GM12878 (cell line): ENCODE data around the gene CCNY. TPM values are rescaled to one million over a fixed set of nuclear protein-coding genes. Genes with fewer than 3 reads are reported as not detected.

ENCODE experiments used
- BCL3 ChIP-seq: IDR thresholded peaks from 2 replicates; pipeline ENCODE4 v1.6.1; 2011; ENCODE audit warnings: borderline replicate concordance, low read depth, mild to moderate bottlenecking, moderate library complexity, low read length; ENCODE audit not compliant: insufficient read depth, poor library complexity, severe bottlenecking
- CBX5 ChIP-seq: sonication (generic); IDR thresholded peaks from 2 replicates; pipeline ENCODE4 v1.6.1; 2016; ENCODE audit warnings: low read depth, moderate library complexity, mild to moderate bottlenecking, inconsistent platforms
- CREB1 ChIP-seq: IDR thresholded peaks from 2 replicates; pipeline ENCODE4 v1.6.1; 2012; ENCODE audit warnings: low read depth, mild to moderate bottlenecking, inconsistent platforms
- CUX1 ChIP-seq: IDR thresholded peaks from 2 replicates; pipeline ENCODE4 v1.6.1; 2012; ENCODE audit warnings: improper control_type of control experiment, low read depth, low read length; ENCODE audit not compliant: insufficient replicate concordance
- EP300 ChIP-seq, 2 experiments: fragments of 150-350 bp in 1 of 2; IDR thresholded peaks; 2 replicates each; pipeline ENCODE4 v1.6.1; 2011 to 2012; ENCODE audit warnings: low read depth in 2 of 2, low read length in 2 of 2, borderline replicate concordance in 1 of 2, improper control_type of control experiment in 1 of 2, inconsistent platforms in 1 of 2; ENCODE audit not compliant: control insufficient read depth in 1 of 2
- ESRRA ChIP-seq: IDR thresholded peaks from 2 replicates; pipeline ENCODE4 v1.6.1; 2012; ENCODE audit warnings: mild to moderate bottlenecking, low read length, improper control_type of control experiment
- MEF2B ChIP-seq: fragments of 450-650 bp; IDR thresholded peaks from 2 replicates; pipeline ENCODE4 v1.6.1; 2018; ENCODE audit warnings: mild to moderate bottlenecking, moderate library complexity; ENCODE audit not compliant: partially characterized antibody, poor library complexity, severe bottlenecking
- PML ChIP-seq: IDR thresholded peaks from 2 replicates; pipeline ENCODE4 v1.6.1; 2012; ENCODE audit warnings: low read length, inconsistent platforms
- RELA ChIP-seq: fragments of 450-650 bp; IDR thresholded peaks from 2 replicates; pipeline ENCODE4 v1.8.0; 2014; ENCODE audit warnings: borderline replicate concordance; ENCODE audit not compliant: partially characterized antibody
- STAT3 ChIP-seq: IDR thresholded peaks from 2 replicates; pipeline ENCODE4 v1.6.1; 2011; ENCODE audit warnings: low read depth, low read length, improper control_type of control experiment
- YY1 ChIP-seq: IDR thresholded peaks from 2 replicates; pipeline ENCODE4 v1.6.1; 2011; ENCODE audit warnings: low read depth, mild to moderate bottlenecking, low read length
- ZNF622 ChIP-seq: fragments of 450-650 bp; IDR thresholded peaks from 2 replicates; pipeline ENCODE4 v1.6.1; 2017; ENCODE audit warnings: mild to moderate bottlenecking, inconsistent platforms
- polyA plus RNA-seq, 11 experiments: library from polyadenylated mRNA; depleted of rRNA in 4 of 11; unstranded in 6 of 11; stranded (reverse) in 5 of 11; fragments of >200 nt; fragmentation: Nextera tagmentation in 4 of 11; fragmentation: Illumina TruSeq in 1 of 11; extraction: Ambion mirVana in 4 of 11; extraction: Trizol in 1 of 11; gene quantifications; 1 replicate in 1 of 11; 2 replicates in 10 of 11; pipeline versions ENCODE4 v1.2.1 to v1.2.3, GENCODE V29; 2011 to 2016; ENCODE audit warnings: inconsistent platforms in 2 of 11, missing spikeins in 2 of 11, low read depth in 1 of 11
- total RNA-seq, 4 experiments: library from RNA; depleted of rRNA in 3 of 4; stranded (reverse); fragments of >200 nt in 3 of 4; fragmentation: Illumina TruSeq in 1 of 4; extraction: Trizol in 1 of 4; gene quantifications; 2 replicates each; pipeline versions ENCODE4 v1.2.1 to v1.2.3, GENCODE V29; 2013 to 2021
- TF ChIP-seq, protein P1 (sequence below): fragments of 450-650 bp; IDR thresholded peaks from 2 replicates; pipeline ENCODE4 v1.6.1; 2018; ENCODE audit warnings: mild to moderate bottlenecking, low read depth, moderate library complexity; ENCODE audit not compliant: partially characterized antibody
- TF ChIP-seq, protein P2 (sequence below): fragments of 450-650 bp; IDR thresholded peaks from 2 replicates; pipeline ENCODE4 v1.6.1; 2017; ENCODE audit warnings: low read depth, mild to moderate bottlenecking, moderate library complexity

Gene CCNY
- total and polyA plus RNA-seq, 10 of the 15 experiments (the other 5 are each of a cell fraction or from before 2014, with no cell fraction given) = 3.6 to 50.0 (median 26.1) TPM

DNA sequence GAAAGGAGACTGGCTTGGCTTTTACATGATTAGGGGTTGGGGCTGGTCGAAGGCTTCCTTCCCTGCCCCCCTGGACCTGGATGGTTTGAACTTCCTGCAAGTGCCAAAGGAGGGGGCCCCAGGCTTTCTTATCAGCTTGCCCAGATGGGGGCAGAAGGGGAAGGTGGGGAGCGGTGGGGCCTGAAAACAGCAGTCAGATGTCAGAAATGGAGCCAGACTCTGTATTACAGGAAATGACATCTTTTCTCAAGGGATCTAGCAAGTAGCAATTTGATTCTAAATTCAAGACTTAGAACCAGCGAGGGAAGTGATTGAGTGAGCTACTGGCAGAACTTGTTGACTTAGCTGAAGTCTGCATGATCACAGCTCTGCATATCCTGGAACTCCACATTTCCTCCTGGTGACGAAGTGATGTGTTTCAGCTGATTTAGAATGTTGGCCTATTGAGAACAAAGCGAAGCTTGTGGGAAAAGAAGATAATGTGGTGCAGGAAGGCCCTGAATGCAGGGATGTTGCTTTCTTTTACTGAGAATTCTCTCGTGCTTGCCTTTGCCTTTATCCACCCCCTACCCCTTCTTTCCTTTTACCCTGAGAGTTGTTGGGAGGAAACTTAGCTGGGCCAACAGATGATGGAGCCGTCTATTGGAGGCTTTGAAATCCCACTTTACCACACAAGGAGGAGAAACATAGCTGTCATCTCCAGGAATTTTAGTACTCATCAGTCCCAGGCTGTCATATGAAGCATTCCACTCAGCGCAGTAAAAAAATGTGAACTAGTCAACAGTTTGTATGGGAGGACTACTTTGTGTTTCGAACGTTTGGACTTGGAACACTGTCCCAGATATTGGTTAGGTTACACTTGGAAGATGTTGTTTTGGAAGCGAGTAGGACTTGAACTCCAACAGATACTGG lies 43.2 kb downstream of the CCNY start (continued):
- TF ChIP-seq, protein P1, sequence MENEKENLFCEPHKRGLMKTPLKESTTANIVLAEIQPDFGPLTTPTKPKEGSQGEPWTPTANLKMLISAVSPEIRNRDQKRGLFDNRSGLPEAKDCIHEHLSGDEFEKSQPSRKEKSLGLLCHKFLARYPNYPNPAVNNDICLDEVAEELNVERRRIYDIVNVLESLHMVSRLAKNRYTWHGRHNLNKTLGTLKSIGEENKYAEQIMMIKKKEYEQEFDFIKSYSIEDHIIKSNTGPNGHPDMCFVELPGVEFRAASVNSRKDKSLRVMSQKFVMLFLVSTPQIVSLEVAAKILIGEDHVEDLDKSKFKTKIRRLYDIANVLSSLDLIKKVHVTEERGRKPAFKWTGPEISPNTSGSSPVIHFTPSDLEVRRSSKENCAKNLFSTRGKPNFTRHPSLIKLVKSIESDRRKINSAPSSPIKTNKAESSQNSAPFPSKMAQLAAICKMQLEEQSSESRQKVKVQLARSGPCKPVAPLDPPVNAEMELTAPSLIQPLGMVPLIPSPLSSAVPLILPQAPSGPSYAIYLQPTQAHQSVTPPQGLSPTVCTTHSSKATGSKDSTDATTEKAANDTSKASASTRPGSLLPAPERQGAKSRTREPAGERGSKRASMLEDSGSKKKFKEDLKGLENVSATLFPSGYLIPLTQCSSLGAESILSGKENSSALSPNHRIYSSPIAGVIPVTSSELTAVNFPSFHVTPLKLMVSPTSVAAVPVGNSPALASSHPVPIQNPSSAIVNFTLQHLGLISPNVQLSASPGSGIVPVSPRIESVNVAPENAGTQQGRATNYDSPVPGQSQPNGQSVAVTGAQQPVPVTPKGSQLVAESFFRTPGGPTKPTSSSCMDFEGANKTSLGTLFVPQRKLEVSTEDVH = no peak
- TF ChIP-seq CUX1 (no peak), RELA (no peak), EP300 (IDR thresholded peaks at IDR 0.05; ENCODE audit: borderline replicate concordance in 1 of 2, control insufficient read depth in 1 of 2, low read depth in 2 of 2, low read length in 2 of 2) (0 out of 4 replicates have a peak, but pooled peaks of 1 of the 2 experiments have one; percentile 11), PML (no peak), CBX5 (no peak), STAT3 (no peak), MEF2B (peak; percentile 90), ZNF622 (no peak), ESRRA (no peak), YY1 (no peak), BCL3 (no peak), CREB1 (peak; percentile 77)
- TF ChIP-seq, protein P2, sequence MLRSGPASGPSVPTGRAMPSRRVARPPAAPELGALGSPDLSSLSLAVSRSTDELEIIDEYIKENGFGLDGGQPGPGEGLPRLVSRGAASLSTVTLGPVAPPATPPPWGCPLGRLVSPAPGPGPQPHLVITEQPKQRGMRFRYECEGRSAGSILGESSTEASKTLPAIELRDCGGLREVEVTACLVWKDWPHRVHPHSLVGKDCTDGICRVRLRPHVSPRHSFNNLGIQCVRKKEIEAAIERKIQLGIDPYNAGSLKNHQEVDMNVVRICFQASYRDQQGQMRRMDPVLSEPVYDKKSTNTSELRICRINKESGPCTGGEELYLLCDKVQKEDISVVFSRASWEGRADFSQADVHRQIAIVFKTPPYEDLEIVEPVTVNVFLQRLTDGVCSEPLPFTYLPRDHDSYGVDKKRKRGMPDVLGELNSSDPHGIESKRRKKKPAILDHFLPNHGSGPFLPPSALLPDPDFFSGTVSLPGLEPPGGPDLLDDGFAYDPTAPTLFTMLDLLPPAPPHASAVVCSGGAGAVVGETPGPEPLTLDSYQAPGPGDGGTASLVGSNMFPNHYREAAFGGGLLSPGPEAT = no peak
